HCT116 (cell line): Measurements from ENCODE around the gene TLCD2.

Experiments used
- CTCF ChIP-seq, 3 experiments: fragments of 200-600 bp in 1 of 3; sonication (generic) in 1 of 3; IDR thresholded peaks in 2 of 3; conservative IDR thresholded peaks in 1 of 3; 2 replicates each; pipeline ENCODE4 v1.5.1; 2012 to 2017; ENCODE audit warnings: low read depth in 2 of 3, low read length in 2 of 3, antibody characterized with exemption in 1 of 3, borderline replicate concordance in 1 of 3, control low read depth in 1 of 3, mild to moderate bottlenecking in 1 of 3, mixed read lengths in 1 of 3, mixed run types in 1 of 3, moderate library complexity in 1 of 3; ENCODE audit not compliant: insufficient read depth in 1 of 3
- EZH2 ChIP-seq: fragments of 200-600 bp; sonication (generic); IDR thresholded peaks from 2 replicates; pipeline ENCODE4 v1.6.1; 2017; ENCODE audit warnings: antibody characterized with exemption, mixed run types
- EZH2phosphoT487 ChIP-seq: fragments of 200-600 bp; IDR thresholded peaks from 2 replicates; pipeline ENCODE4 v1.6.1; 2018; ENCODE audit warnings: antibody characterized with exemption, borderline replicate concordance
- FOSL1 ChIP-seq: IDR thresholded peaks from 2 replicates; pipeline ENCODE4 v1.6.1; 2012; ENCODE audit warnings: low read depth
- JUND ChIP-seq: IDR thresholded peaks from 2 replicates; pipeline ENCODE4 v1.6.1; 2012
- MAX ChIP-seq: IDR thresholded peaks from 2 replicates; pipeline ENCODE4 v1.6.1; 2012
- POLR2A ChIP-seq: IDR thresholded peaks from 2 replicates; pipeline ENCODE4 v1.7.0; 2011; ENCODE audit warnings: borderline replicate concordance; ENCODE audit not compliant: insufficient read depth, insufficient read length; ENCODE audit errors: extremely low read depth
- POLR2AphosphoS5 ChIP-seq: IDR thresholded peaks from 2 replicates; pipeline ENCODE4 v1.6.1; 2011; ENCODE audit warnings: mild to moderate bottlenecking, low read depth, low read length, moderate library complexity
- RAD21 ChIP-seq: IDR thresholded peaks from 2 replicates; pipeline ENCODE4 v1.6.1; 2012; ENCODE audit warnings: low read depth, mild to moderate bottlenecking
- SP1 ChIP-seq: IDR thresholded peaks from 2 replicates; pipeline ENCODE4 v1.6.1; 2012; ENCODE audit warnings: low read depth
- YY1 ChIP-seq: IDR thresholded peaks from 2 replicates; pipeline ENCODE4 v1.6.1; 2011; ENCODE audit warnings: low read length, low read depth, moderate library complexity, mild to moderate bottlenecking; ENCODE audit not compliant: insufficient replicate concordance; ENCODE audit errors: extremely low read depth
- ZBTB33 ChIP-seq: IDR thresholded peaks from 2 replicates; pipeline ENCODE4 v1.6.1; 2011; ENCODE audit warnings: mild to moderate bottlenecking, low read length, moderate library complexity; ENCODE audit not compliant: insufficient replicate concordance; ENCODE audit errors: extremely low read depth
- ZNF274 ChIP-seq: fragments of 200-500 bp; sonication (Bioruptor generic); IDR thresholded peaks from 2 replicates; pipeline ENCODE4 v1.6.1; 2014; ENCODE audit warnings: mild to moderate bottlenecking, low read depth, low read length, inconsistent platforms
- TF ChIP-seq, protein P1 (sequence below): IDR thresholded peaks from 2 replicates; pipeline ENCODE4 v1.6.1; 2012; ENCODE audit warnings: low read depth

GRCh38 chr17:1733759-1734158, 23.6 kb upstream of the TLCD2 start:
- no peak for TF ChIP-seq CTCF (IDR thresholded peaks at IDR 0.05 in 2 of 3, conservative IDR thresholded peaks at IDR 0.05 in 1 of 3; ENCODE audit: borderline replicate concordance in 1 of 3, insufficient read depth in 1 of 3, low read depth in 2 of 3, low read length in 2 of 3)
- TF ChIP-seq ZBTB33: no peak
- TF ChIP-seq EZH2phosphoT487: no peak
- no peak for TF ChIP-seq POLR2AphosphoS5
- TF ChIP-seq SP1: no peak
- TF ChIP-seq EZH2: no peak
- no peak for TF ChIP-seq POLR2A
- TF ChIP-seq RAD21: no peak
- TF ChIP-seq ZNF274: no peak
- TF ChIP-seq, protein P1, sequence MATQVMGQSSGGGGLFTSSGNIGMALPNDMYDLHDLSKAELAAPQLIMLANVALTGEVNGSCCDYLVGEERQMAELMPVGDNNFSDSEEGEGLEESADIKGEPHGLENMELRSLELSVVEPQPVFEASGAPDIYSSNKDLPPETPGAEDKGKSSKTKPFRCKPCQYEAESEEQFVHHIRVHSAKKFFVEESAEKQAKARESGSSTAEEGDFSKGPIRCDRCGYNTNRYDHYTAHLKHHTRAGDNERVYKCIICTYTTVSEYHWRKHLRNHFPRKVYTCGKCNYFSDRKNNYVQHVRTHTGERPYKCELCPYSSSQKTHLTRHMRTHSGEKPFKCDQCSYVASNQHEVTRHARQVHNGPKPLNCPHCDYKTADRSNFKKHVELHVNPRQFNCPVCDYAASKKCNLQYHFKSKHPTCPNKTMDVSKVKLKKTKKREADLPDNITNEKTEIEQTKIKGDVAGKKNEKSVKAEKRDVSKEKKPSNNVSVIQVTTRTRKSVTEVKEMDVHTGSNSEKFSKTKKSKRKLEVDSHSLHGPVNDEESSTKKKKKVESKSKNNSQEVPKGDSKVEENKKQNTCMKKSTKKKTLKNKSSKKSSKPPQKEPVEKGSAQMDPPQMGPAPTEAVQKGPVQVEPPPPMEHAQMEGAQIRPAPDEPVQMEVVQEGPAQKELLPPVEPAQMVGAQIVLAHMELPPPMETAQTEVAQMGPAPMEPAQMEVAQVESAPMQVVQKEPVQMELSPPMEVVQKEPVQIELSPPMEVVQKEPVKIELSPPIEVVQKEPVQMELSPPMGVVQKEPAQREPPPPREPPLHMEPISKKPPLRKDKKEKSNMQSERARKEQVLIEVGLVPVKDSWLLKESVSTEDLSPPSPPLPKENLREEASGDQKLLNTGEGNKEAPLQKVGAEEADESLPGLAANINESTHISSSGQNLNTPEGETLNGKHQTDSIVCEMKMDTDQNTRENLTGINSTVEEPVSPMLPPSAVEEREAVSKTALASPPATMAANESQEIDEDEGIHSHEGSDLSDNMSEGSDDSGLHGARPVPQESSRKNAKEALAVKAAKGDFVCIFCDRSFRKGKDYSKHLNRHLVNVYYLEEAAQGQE: no peak
- no peak for TF ChIP-seq MAX
- TF ChIP-seq YY1: no peak
- TF ChIP-seq FOSL1: no peak
- no peak for TF ChIP-seq JUND
